Adrenal gland (tissue), 19 donors: ENCODE measurements around the gene OPN1MW3. TPM values are rescaled to one million over a fixed set of nuclear protein-coding genes. Genes with fewer than 3 reads are reported as not detected.
A peak's percentile ranks its signal among the peaks of the same experiment; 100 is the strongest.
"Not testable (repeated sequence)": the region's sequence is repeated elsewhere in the genome, so short reads cannot be mapped to it uniquely, and the experiment has no call there.

Experiments
- DNase-seq, 7 donors: peaks; one replicate each; pipeline ENCODE4 v3.0.0-alpha.2; 2019 to 2020
- H3K27ac ChIP-seq, 5 donors: fragments of 200-600 bp; sonication (generic) in 4 of 5; 1 replicate in 3 of 5; 2 replicates in 2 of 5; pipeline versions ENCODE4 v1.5.1 to v1.8.0; 2016 to 2020; ENCODE audit warnings: mild to moderate bottlenecking in 1 of 5
- H3K27me3 ChIP-seq: fragments of 200-600 bp; 2 replicates; pipeline ENCODE4 v1.8.0; 2021
- H3K36me3 ChIP-seq, 2 donors: fragments of 200-600 bp; replicated peaks in 1 of 2; 1 replicate in 1 of 2; 2 replicates in 1 of 2; pipeline versions ENCODE4 v1.5.1 to v1.8.0; 2018 to 2022
- H3K4me1 ChIP-seq, 2 donors: fragments of 200-600 bp; replicated peaks in 1 of 2; 1 replicate in 1 of 2; 2 replicates in 1 of 2; pipeline versions ENCODE4 v1.5.1 to v1.8.0; 2018 to 2021
- H3K4me3 ChIP-seq, 4 donors: fragments of 200-600 bp; sonication (generic) in 3 of 4; one replicate each; pipeline ENCODE4 v1.5.1; 2016 to 2018
- H3K9me3 ChIP-seq, 3 donors: fragments of 200-600 bp; sonication (generic) in 1 of 3; replicated peaks in 1 of 3; 1 replicate in 2 of 3; 2 replicates in 1 of 3; pipeline versions ENCODE4 v1.5.1 to v1.8.0; 2016 to 2021
- WGBS, 4 donors: extraction: QIAGEN DNeasy Blood & Tissue Kit in 2 of 4; methylation state at CpG; one replicate each; pipeline versions ENCODE4 v1.1.5 to v1.1.7; 2013 to 2017; 5-methylcytosine and 5-hydroxymethylcytosine counted together
- intact Hi-C, 2 donors: fragments of 100-400 bp; cut with DNase I; formaldehyde crosslinking; loops; one replicate each; pipeline versions ENCODE4 v1.14.1 to v1.15.0; 2022 to 2023
- long read RNA-seq, 10 donors: library from polyadenylated mRNA in 3 of 10; unstranded in 2 of 10; stranded (forward) in 1 of 10; transcript quantifications; one replicate each; pipeline ENCODE4 v2.0.0 and lab custom pipeline, GENCODE V29; 2021 to 2026
- polyA plus RNA-seq, 3 donors: library from polyadenylated mRNA; stranded (reverse); fragments of 200-250 nt in 2 of 3; fragments of 350-450 nt in 1 of 3; fragmentation: Illumina TruSeq in 1 of 3; extraction: RNeasy Lipid Tissue Mini Kit (QIAGEN cat#74804) in 1 of 3; gene quantifications; one replicate each; pipeline ENCODE4 v1.2.3, GENCODE V29; 2013 to 2014
- total RNA-seq, 9 donors: library from RNA; depleted of rRNA in 4 of 9; stranded (reverse); fragments of >200 nt in 4 of 9; fragments of 120-200 nt in 1 of 9; fragmentation: NEBNext Ultra II Directional in 1 of 9; extraction: Animal tissue kit (Norgen Biotek cat#: 25700) in 1 of 9; gene quantifications; one replicate each; pipeline versions ENCODE4 v1.1.0 to v1.2.4, GENCODE V29; 2013 to 2023
- donor health status: healthy with polysubstance abuse.
- donor health status: Bipolar disorder and iron deficiency.
- donor health status: DM: yes; HTN: yes; CAD: no.
- donor health status: DM: no; HTN: no; CAD: no.
- donor health status: DM: no; HTN: no; CAD: no.
- donor health status: DM: yes; HTN: yes; CAD: no.

The OPN1MW3 gene
- total RNA-seq, result not detected
- not detected for polyA plus RNA-seq
- long read RNA-seq, donor 1, result 0 reads
- long read RNA-seq, donor 2, result 0 reads
- long read RNA-seq, donor 3, result 0 reads
- long read RNA-seq, donor 4, result 0 reads
- long read RNA-seq, donor 5, result 0 reads
- long read RNA-seq, donor 6, result 0 reads
- long read RNA-seq, donor 7, result 0 reads
- long read RNA-seq, donor 8, result 0 reads
- long read RNA-seq, donor 9, result 0 reads
- long read RNA-seq, donor 10, result 0 reads

- DNase-seq, H3K4me3 ChIP-seq, H3K9me3 ChIP-seq, H3K36me3 ChIP-seq, H3K27ac ChIP-seq, H3K27me3 ChIP-seq, intact Hi-C loops, H3K4me1 ChIP-seq: not testable (repeated sequence)
- WGBS, 4 donors, result no CpG with 5 or more reads among the region's 17 CpGs
Measured at GRCh38 chrX:154257282-154257681, at the start of gene OPN1MW3. TSS of gene OPN1MW3 (plus strand) at chrX:154257582. CDS start at chrX:154257620, 38 bp downstream.

GRCh38 chrX:154209670-154210418 is 47.5 kb upstream of the OPN1MW3 start:
- DNase-seq, H3K4me1 ChIP-seq, H3K27me3 ChIP-seq, H3K9me3 ChIP-seq, intact Hi-C loops, H3K4me3 ChIP-seq, H3K36me3 ChIP-seq, H3K27ac ChIP-seq: not testable (repeated sequence)
- no CpG with 5 or more reads among the region's 21 CpGs for WGBS, 4 donors

- H3K27ac ChIP-seq, H3K4me3 ChIP-seq, H3K36me3 ChIP-seq, H3K27me3 ChIP-seq, intact Hi-C loops, H3K9me3 ChIP-seq, H3K4me1 ChIP-seq: not testable (repeated sequence)
- 76 to 89% (median 80%) methylated on average over 5 to 6 of the region's 9 CpGs for WGBS, 4 donors
- peak in 2 of 7 donors; percentile 0 to 8 for DNase-seq
Measured at GRCh38 chrX:154211057-154211456, 46.3 kb upstream of the OPN1MW3 start.

GRCh38 chrX:154211499-154211898 is 45.9 kb upstream of the OPN1MW3 start:
- WGBS, 4 donors, result no CpG with 5 or more reads among the region's 10 CpGs
- H3K36me3 ChIP-seq, intact Hi-C loops, H3K4me1 ChIP-seq, DNase-seq, H3K9me3 ChIP-seq, H3K27ac ChIP-seq, H3K27me3 ChIP-seq, H3K4me3 ChIP-seq: not testable (repeated sequence)

- H3K27me3 ChIP-seq, H3K4me3 ChIP-seq, H3K27ac ChIP-seq, H3K9me3 ChIP-seq, DNase-seq, H3K36me3 ChIP-seq, H3K4me1 ChIP-seq, intact Hi-C loops: not testable (repeated sequence)
- no CpG with 5 or more reads among the region's 16 CpGs for WGBS, 4 donors
Measured at GRCh38 chrX:154219456-154219855, 37.9 kb upstream of the OPN1MW3 start, which contains the start of gene OPN1MW2. TSS of gene OPN1MW2 (plus strand) at chrX:154219756. CDS start at chrX:154219816, 60 bp downstream.

- H3K36me3 ChIP-seq, intact Hi-C loops, H3K4me3 ChIP-seq, H3K9me3 ChIP-seq, DNase-seq, H3K4me1 ChIP-seq, H3K27me3 ChIP-seq, H3K27ac ChIP-seq: not testable (repeated sequence)
- WGBS, 4 donors, result no CpG with 5 or more reads among the region's 6 CpGs
Measured at GRCh38 chrX:154225292-154225691, 32.1 kb upstream of the OPN1MW3 start.

- no CpG with 5 or more reads among the region's 9 CpGs for WGBS, 4 donors
Measured at GRCh38 chrX:154226706-154227105, 30.7 kb upstream of the OPN1MW3 start.

GRCh38 chrX:154231443-154231842 is 25.9 kb upstream of the OPN1MW3 start:
- DNase-seq, H3K9me3 ChIP-seq, H3K27me3 ChIP-seq, H3K4me1 ChIP-seq, H3K27ac ChIP-seq, H3K36me3 ChIP-seq, intact Hi-C loops, H3K4me3 ChIP-seq: not testable (repeated sequence)
- no CpG with 5 or more reads among the region's 3 CpGs for WGBS, 4 donors

More at GRCh38 chrX:154226706-154227105, 30.7 kb upstream of the OPN1MW3 start:
- intact Hi-C loops, H3K9me3 ChIP-seq, H3K27ac ChIP-seq, H3K27me3 ChIP-seq, DNase-seq, H3K4me3 ChIP-seq, H3K36me3 ChIP-seq, H3K4me1 ChIP-seq: not testable (repeated sequence)

- H3K9me3 ChIP-seq, H3K27me3 ChIP-seq, intact Hi-C loops, DNase-seq, H3K4me3 ChIP-seq, H3K4me1 ChIP-seq, H3K27ac ChIP-seq, H3K36me3 ChIP-seq: not testable (repeated sequence)
- WGBS, 4 donors, result no CpG with 5 or more reads among the region's 16 CpGs
Measured at GRCh38 chrX:154233620-154234019, 23.8 kb upstream of the OPN1MW3 start.

GRCh38 chrX:154238939-154239559 is 18.3 kb upstream of the OPN1MW3 start:
- H3K27me3 ChIP-seq, H3K27ac ChIP-seq, H3K4me3 ChIP-seq, H3K9me3 ChIP-seq, H3K36me3 ChIP-seq, intact Hi-C loops, H3K4me1 ChIP-seq: not testable (repeated sequence)
- WGBS, 4 donors, result 72 to 73% methylated on average over 5 of the region's 11 CpGs; no CpG with 5 or more reads in 2 of the 4 donors
- peak in 1 of 7 donors; percentile 4 for DNase-seq

- peak in 2 of 7 donors; percentile 12 to 13 for DNase-seq
- H3K27ac ChIP-seq, H3K4me3 ChIP-seq, H3K9me3 ChIP-seq, H3K27me3 ChIP-seq, H3K36me3 ChIP-seq, intact Hi-C loops, H3K4me1 ChIP-seq: not testable (repeated sequence)
- 77 to 80% (median 80%) methylated on average over 1 to 6 of the region's 8 CpGs; no CpG with 5 or more reads in 1 of the 4 donors for WGBS, 4 donors
Measured at GRCh38 chrX:154239982-154240503, 17.3 kb upstream of the OPN1MW3 start.
